Mucosa of descending colon (tissue), 3 donors: ENCODE data around the gene NRM. TPM values are rescaled to one million over a fixed set of nuclear protein-coding genes. Genes with fewer than 3 reads are reported as not detected.

Experiments used
- ATAC-seq: fragments of 200-7000 bp; cut with Tn5 transposase; one replicate; pipeline ENCODE4 v1.9.1; 2020; ENCODE audit warnings: mild to moderate bottlenecking, moderate library complexity
- DNase-seq, 3 donors: peaks; one replicate each; pipeline ENCODE4 v3.0.0-alpha.2; 2020
- H3K36me3 ChIP-seq: fragments of 200-600 bp; one replicate; pipeline ENCODE4 v1.8.0; 2021; ENCODE audit warnings: low read depth, mild to moderate bottlenecking
- H3K4me1 ChIP-seq: fragments of 200-600 bp; one replicate; pipeline ENCODE4 v1.8.0; 2021; ENCODE audit warnings: low read depth, mild to moderate bottlenecking
- H3K4me3 ChIP-seq: fragments of 200-600 bp; one replicate; pipeline ENCODE4 v1.8.0; 2021; ENCODE audit warnings: mild to moderate bottlenecking
- H3K9me3 ChIP-seq: fragments of 200-600 bp; one replicate; pipeline ENCODE4 v1.8.0; 2021; ENCODE audit warnings: mild to moderate bottlenecking
- CTCF ChIP-seq: fragments of 200-600 bp; IDR thresholded peaks from one replicate; pipeline ENCODE4 v1.8.0; 2022; ENCODE audit warnings: antibody characterized with exemption, mild to moderate bottlenecking
- intact Hi-C, 2 donors: fragments of 100-400 bp; cut with DNase I in 1 of 2; cut with micrococcal nuclease in 1 of 2; formaldehyde crosslinking; loops; one replicate each; pipeline versions ENCODE4 v1.11.0 to v1.11.1; 2022; cut with DNase I, micrococcal nuclease
- total RNA-seq, 3 donors: library from RNA; stranded (reverse); fragmentation: NEBNext Ultra II Directional in 2 of 3; extraction: Animal tissue kit (Norgen Biotek cat#: 25700) in 2 of 3; gene quantifications; one replicate each; pipeline versions ENCODE4 v1.2.1 to v1.2.4, GENCODE V29; 2021 to 2023
- donor health status: DM: no; HTN: no; CAD: no; lungs with moderate emphysema.
- donor health status: DM: no; HTN: no; CAD: no.
- donor health status: DM: no; HTN: yes; CAD: no.

NRM gene
- total RNA-seq, 3 donors from 2014 or later, result 4.3 to 10.2 (median 6.1) TPM

DNA sequence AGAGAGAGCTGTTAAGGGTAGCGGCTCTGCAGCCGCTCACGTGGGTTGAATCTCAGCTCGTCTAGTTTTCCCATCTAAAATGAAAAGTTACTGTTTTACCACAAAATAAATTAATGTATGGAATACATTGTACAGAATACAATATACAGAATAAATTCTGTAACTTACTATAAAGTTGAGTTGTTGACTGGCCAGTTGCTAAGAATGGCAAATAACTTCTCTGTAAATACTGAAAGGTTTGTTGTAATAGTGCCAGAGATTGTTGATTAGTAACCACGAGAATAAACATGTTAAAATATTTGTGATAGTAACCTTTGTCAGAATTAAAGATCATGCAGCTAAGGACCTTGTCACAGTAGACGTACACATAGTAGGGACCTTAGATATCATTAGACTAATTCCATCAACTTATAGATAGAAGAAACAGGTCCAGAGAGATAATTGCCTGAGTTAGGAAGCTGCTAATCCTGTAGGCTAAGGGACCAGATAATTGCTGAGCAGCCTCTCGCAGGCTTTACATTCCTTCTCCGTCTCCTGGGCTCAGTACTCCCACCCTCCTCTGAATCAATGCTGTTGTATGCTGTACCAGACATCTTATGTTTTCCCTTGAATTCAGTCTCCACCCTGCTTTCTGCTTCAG, 544 bp upstream of the NRM start:
- peaks cover 21% of the 10 kb centered on the region for H3K4me1 ChIP-seq
- no peak for TF ChIP-seq CTCF
- intact Hi-C loops, result no loop called here
- DNase-seq (no peak), ATAC-seq (no peak)
- H3K4me3 ChIP-seq, result no peak overlapping the region
- H3K9me3 ChIP-seq, result no peaks in the 10 kb centered on the region
- H3K36me3 ChIP-seq, result no peaks in the 10 kb centered on the region

- DNase-seq (peak in 2 of 3 donors; percentile 38 to 49), ATAC-seq (no peak)
- H3K36me3 ChIP-seq, result no peaks in the 10 kb centered on the region
- peaks cover 21% of the 10 kb centered on the region for H3K4me1 ChIP-seq
- intact Hi-C loops, result no loop called here
- no peaks in the 10 kb centered on the region for H3K9me3 ChIP-seq
- TF ChIP-seq CTCF, result no peak
- no peak overlapping the region for H3K4me3 ChIP-seq
Observed at GRCh38 chr6:30689985-30690384, 799 bp downstream of the NRM start.

- Histone ChIP-seq H3K36me3 (no peaks in the 10 kb centered on the region), H3K9me3 (no peaks in the 10 kb centered on the region), H3K4me1 (peaks cover 21% of the 10 kb centered on the region), H3K4me3 (no peak overlapping the region)
- ATAC-seq, result no peak
- TF ChIP-seq CTCF, result no peak
- intact Hi-C loops, result no loop called here
- peak in 1 of 3 donors; percentile 54 for DNase-seq
Observed at GRCh38 chr6:30689022-30689865, 1.5 kb downstream of the NRM start.

GRCh38 chr6:30688569-30688968, 2.2 kb downstream of the NRM start:
- DNase-seq, result peak in 1 of 3 donors; percentile 68
- H3K4me1 ChIP-seq, result peaks cover 21% of the 10 kb centered on the region
- no peaks in the 10 kb centered on the region for H3K9me3 ChIP-seq
- H3K4me3 ChIP-seq, result no peak overlapping the region
- H3K36me3 ChIP-seq, result no peaks in the 10 kb centered on the region
- ATAC-seq, result no peak
- TF ChIP-seq CTCF, result no peak
- intact Hi-C loops, result no loop called here

- DNase-seq (peak in 1 of 3 donors; percentile 67), ATAC-seq (no peak)
- intact Hi-C loops, result no loop called here
- peaks cover 21% of the 10 kb centered on the region for H3K4me1 ChIP-seq
- TF ChIP-seq CTCF, result no peak
- peak overlapping the region; percentile 24 for H3K4me3 ChIP-seq
- H3K36me3 ChIP-seq, result no peaks in the 10 kb centered on the region
- no peaks in the 10 kb centered on the region for H3K9me3 ChIP-seq
Observed at GRCh38 chr6:30687659-30688431, 2.9 kb downstream of the NRM start.
